ENCODE measurements around the gene TBX1.
A peak's percentile ranks its signal among the peaks of the same experiment; 100 is the strongest.

The TBX1 gene

DNA sequence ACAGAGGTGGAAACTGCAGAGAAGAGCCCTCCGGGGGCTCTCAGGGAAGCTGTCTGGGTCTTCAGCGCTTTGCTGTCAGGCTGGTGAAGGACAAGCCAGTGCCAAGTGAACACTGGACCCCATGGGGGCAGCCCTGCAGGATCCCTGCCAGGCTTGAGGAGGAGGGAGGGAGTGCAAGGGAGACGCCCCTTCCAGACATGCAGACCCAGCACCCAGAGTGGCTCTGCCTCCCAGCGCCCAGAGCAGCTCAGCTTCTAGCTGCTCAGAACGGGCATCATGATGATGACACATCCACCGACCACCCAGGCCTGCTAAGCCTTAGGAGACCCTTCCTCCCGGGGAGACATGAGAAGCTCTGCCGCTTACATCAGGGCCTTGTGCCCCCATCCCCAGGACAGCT lies 39.7 kb downstream of the TBX1 start:
- DNase-seq (ENCODE audit: low read depth), result no peak

- no peak for DNase-seq (ENCODE audit: low read depth)
These were observed 40.2 kb downstream of the TBX1 start for GRCh38 chr22:19800761-19801244.

DNA sequence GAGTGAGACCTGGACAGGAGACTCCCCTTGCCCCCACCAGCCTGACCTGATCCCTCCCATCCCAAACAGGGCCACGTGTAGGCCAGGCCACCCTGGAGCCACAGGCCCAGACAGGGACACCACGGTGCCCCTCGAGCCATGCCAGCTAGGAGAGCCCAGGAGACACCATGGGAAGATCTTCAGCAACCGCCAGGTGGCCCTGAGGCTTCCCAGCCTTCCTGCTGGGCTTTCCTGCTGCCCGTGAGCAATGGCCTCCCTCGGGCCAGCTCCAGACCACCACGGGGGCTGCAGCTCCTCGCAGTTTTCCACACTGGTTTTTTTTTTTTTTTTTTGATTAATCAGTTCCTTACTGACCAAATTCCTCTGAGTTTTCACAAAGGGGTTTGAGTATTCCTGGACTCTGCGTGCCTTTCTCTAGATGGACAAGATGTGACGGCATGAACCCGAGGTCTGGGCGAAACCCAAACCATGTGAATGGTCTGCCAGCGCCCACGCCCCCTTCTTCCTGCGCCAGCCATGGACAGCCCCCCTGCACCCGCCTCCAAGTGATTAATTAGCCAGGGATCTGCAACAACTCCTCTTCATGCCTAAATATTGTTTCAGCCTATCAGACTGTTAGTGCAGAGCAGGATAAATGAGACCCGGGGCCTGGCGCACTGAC lies 40.9 kb downstream of the TBX1 start:
- DNase-seq (ENCODE audit: low read depth), result no peak

DNA sequence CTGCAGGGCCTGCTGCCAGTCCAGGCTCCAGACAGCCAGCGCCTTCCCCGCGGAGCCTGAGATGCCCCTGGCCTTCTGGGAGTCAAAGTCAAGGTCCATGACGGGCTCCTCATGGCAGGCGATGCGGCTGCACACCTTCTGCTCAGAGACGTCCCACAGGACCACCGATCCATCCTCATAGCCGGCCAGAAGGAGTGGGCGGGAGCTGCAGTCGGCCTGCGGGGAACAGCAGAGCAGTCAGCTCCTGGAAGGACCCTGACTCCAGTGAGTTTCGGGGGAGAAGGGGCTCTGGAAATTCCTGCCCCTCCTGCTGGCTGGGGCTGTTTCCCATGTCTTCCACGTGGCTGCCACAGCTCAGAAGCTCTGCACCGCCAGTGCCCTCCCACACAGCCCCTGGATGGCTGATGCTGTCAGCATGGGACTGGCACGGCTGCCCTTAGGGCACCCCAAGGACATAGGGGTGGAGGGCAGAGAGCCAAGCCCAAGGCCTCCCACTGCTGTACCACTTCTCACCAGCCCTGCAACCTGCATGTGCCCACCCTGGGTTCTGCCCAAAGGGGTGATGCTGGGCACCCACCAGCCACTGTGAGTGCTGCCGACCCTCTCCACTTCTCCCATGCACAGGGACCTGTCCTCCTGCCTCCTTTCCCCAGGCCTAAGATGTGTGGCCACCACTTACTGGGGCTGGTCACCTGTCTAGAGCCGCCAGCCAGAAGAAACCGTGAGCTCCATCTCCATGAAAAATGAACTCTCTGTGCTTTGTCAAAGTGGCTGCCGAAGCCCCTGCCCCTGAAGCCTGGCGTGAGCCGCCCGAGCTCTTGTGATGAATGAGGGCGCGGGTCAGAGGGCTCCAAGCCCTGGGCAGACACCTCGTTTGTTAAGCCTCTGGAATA lies 41.7 kb downstream of the TBX1 start:
- DNase-seq (ENCODE audit: low read depth), result no peak

- DNase-seq (ENCODE audit: low read depth), result no peak
These were observed 42.5 kb downstream of the TBX1 start for GRCh38 chr22:19802894-19803735.

DNA sequence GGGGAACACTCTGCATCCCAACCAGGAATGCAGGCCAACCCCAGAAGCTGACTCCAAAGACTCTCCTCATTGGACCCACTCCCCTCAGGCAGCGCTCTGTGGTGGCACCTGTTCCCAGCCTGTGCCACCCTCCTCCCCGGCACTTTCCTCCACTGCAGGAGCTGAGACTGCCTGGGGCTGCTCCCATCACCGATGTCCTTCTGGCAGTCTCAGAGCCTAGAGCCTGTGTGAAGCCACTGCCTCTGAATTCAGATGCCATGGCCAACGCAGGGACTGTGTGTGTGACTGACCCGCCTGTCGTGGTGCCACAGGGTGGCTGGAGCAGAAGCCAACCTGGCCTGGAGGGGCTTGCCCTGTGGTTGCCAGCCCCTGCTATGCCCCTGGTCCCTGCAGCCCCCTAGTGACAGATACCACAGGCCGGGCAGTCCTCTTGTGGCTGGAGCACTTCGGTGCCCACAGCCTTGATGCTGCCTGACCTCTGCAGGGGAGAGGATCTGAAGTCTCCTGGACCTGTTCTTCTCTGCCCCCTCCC lies 43.2 kb downstream of the TBX1 start:
- no peak for DNase-seq (ENCODE audit: low read depth)

DNA sequence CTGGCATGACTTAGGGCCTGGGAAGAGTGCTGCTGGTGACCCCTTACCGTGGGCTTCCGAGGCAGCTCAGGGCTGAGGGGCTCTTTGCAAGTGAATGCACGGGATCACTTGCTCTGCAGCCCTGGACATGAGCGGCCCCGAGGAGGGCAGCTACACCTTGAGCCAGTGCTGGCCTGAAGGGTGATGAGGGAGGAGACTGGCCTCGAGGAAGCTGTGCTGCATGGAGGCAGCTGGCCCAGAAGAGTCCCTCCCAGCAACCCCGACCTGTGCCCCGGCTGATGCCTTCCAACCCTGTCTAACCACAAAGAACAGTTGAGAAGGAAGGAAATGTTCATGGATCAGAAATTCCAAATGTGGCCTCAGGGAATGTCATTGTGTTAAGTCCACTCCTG lies 45.2 kb downstream of the TBX1 start:
- no peak for DNase-seq (ENCODE audit: low read depth)

- DNase-seq (ENCODE audit: low read depth), result no peak
These were observed 45.9 kb downstream of the TBX1 start for GRCh38 chr22:19806213-19807160.

DNA sequence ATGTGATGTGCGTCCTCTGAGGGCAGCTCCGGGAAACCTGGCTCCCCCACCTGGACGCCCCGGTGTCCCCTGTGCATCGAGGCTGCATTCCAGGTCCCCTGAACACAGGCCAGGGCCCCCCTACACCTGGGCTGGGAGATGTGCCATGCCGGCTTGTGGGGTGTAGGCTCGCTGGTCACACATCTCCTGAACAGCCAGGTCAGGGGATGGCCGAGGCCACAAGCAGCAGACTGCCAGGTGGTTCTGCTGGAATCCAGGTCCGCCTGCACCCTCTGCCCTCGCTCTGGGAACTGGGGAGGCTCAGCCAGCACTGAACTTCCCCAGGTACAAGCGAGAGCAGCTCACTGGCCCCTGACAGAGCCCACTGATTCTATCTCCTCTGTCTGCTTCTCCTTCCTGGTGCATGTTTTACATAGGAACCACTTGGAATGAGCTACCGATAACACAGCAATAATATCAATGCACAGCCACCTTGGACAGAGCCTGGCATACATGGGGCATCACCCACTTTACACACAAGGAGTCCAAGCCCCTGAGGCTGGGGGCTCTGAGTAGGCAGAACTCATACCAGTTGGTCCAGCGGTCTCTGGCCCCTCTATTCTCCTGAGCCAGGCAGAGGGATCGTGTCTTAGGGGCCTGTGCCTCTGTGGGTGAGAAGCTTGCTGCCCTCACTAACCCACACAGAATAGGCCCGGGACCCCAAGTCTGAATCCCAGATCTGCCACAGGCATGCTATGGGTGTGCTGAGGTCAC lies 46.8 kb downstream of the TBX1 start:
- no peak for DNase-seq (ENCODE audit: low read depth)

DNA sequence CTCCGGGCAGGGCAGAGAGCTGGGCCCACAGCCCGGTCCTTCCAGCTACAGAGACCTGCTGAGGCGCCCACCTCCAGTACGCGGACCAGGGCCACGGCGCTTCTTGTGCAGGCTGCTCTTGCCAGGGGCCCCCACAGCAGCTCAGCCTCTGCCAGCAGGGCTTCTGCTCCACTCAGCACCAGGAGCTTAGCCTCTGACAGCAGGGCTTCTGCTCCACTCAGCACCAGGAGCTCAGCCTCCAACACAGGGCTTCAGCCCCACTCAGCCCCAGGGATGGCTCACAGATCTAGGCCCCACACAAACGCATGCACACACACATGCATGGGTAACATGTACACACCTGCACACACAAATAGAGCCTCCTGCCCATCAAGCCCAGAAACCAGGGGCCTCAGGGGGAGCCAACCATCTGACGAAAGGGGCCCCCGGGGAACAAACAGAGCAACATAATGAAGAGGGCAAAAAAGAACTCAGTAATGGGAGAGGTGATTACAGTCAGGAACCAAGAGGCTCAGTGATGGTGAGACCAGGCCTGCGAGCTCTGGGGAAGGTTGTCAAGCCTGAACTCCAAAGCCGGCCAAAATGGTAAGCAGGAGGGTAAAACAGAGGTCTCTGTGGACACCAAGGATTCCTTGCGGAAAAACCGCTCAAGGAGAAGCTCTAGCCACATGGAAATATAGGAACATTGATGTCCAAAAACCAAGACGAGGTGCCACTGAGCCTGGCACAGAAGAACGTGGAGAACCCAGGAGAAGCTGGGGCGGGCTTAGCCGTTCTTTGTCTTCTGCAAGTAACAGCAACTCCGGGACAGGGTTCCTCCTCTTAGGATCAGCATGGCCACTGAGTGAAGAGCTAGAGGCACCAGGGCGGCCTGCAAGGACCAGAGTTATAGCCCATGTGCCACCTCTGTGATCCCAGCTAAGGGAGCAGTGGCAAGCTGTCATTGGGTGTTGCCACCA lies 47.6 kb downstream of the TBX1 start:
- DNase-seq (ENCODE audit: low read depth), result no peak

GRCh38 chr22:19808873-19809478 lies 48.4 kb downstream of the TBX1 start:
- DNase-seq (ENCODE audit: low read depth), result no peak

DNA sequence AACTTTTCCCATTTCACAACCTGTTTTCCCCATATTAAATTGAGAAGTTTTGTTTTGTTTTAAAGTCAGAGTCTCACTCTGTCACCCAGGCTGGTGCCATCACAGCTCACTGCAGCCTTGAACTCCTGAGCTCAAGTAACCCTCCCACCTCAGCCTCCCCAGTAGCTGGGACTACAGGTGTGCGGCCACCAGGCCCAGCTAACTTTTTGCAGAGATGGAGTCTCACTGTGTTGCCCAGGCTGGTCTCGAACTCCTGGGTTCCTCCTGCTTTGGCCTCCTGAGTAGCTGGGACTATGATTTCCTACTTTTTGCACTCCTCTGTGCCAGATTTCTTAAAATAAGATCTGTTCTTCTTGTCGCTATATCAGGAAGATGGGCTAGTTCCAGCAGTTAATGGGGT lies 49.2 kb downstream of the TBX1 start:
- DNase-seq (ENCODE audit: low read depth), result no peak

GRCh38 chr22:19810381-19811201 lies 50.0 kb downstream of the TBX1 start:
- DNase-seq (ENCODE audit: low read depth), result peak; percentile 67

DNA sequence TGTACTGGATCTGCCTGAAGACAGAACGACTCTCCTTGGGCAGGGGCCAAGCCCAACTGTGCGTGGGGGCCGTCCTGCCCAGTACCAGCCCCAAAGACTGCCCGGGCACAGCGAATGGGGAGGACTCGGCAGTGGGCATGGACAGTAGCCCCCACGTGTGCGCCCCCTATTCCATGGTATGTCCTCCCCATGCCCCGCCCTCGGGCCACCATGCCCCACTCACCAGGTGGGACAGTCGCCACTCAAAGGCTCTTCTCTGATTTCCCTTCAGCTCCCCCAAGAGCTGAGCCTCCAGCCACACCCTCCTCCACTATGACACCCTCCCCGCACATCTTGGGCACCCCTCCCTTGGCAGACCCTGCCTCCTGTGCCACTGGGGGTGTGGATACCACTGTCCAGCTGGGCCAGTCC lies 50.6 kb downstream of the TBX1 start:
- DNase-seq (ENCODE audit: low read depth), result no peak

GRCh38 chr22:19811811-19812771 lies 51.5 kb downstream of the TBX1 start:
- DNase-seq (ENCODE audit: low read depth), result no peak

DNA sequence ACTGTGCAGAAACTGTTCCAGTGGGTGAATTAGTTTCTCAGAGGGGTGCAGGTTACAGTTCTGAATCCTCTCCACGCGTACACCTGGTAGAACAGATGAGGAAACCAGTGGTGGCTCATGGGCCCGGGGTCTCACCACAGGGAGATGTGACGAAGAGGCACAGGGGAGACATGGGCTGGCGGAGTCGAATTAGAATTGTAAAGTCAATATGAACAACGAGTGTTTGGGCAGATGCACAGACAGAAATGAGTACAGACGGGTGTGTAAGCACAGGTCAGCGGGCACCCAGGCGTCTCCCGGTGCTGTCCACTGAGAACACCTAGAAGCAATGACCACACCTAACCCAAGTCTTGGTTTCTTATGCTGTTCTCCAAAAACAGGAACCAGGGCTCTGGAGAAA lies 52.3 kb downstream of the TBX1 start:
- DNase-seq (ENCODE audit: low read depth), result no peak

DNA sequence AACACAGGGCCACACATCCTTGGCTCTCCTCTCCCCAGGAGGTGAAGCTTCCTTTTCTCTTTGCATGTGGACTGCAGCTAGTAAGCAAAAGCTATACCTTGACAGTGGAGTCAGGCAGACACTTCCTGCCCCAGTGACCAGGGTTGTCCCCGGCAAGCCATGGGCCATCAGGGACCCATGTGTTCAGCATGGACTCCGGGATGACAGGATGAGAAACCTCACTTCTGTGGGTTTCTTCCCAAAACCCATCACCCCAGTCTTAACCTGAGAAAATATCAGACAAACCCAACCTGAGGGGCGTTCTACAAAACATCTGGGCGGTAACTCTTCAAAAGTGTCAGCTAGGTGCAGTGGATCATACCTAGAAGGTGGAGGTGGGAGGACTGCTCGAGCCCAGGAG lies 53.9 kb downstream of the TBX1 start:
- no peak for DNase-seq (ENCODE audit: low read depth)
